ENCODE results near the gene SUGCT.

DNA sequence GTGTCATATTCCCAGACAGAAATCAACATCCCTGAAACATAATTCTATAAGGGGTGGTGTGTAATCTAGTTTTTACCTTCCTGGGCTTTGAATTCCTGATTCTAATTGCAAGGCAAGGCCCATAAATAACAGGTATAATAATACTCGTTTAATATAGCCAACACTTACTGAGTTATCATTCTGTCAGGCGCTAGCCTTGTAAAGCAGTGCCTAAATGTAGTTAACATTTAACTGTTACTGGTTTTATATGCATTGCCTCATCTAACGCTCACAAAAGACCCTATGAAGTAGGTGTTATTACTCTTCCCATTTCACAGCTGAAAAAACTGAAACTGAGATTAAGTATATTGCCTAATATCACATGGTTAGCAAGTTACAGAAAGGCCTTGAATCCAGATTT is 772.5 kb downstream of the SUGCT start:
- TF ChIP-seq, protein P1, sequence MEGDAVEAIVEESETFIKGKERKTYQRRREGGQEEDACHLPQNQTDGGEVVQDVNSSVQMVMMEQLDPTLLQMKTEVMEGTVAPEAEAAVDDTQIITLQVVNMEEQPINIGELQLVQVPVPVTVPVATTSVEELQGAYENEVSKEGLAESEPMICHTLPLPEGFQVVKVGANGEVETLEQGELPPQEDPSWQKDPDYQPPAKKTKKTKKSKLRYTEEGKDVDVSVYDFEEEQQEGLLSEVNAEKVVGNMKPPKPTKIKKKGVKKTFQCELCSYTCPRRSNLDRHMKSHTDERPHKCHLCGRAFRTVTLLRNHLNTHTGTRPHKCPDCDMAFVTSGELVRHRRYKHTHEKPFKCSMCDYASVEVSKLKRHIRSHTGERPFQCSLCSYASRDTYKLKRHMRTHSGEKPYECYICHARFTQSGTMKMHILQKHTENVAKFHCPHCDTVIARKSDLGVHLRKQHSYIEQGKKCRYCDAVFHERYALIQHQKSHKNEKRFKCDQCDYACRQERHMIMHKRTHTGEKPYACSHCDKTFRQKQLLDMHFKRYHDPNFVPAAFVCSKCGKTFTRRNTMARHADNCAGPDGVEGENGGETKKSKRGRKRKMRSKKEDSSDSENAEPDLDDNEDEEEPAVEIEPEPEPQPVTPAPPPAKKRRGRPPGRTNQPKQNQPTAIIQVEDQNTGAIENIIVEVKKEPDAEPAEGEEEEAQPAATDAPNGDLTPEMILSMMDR (IDR thresholded peaks at IDR 0.05; ENCODE audit: low read depth, low read length) = no peak
- no peak for TF ChIP-seq POLR2A (IDR thresholded peaks at IDR 0.05; ENCODE audit: extremely low read depth, insufficient read length)
- TF ChIP-seq, protein P2, sequence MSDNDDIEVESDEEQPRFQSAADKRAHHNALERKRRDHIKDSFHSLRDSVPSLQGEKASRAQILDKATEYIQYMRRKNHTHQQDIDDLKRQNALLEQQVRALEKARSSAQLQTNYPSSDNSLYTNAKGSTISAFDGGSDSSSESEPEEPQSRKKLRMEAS (IDR thresholded peaks at IDR 0.05; ENCODE audit: low read depth, low read length) = no peak
- no peak for TF ChIP-seq MYC (IDR thresholded peaks at IDR 0.05; ENCODE audit: low read depth, low read length)
